H54 (cell line): ENCODE measurements around the gene SLAMF1.
"Not testable (repeated sequence)": the region's sequence is repeated elsewhere in the genome, so short reads cannot be mapped to it uniquely, and the experiment has no call there.

Source experiments
- DNase-seq: peaks from one replicate; pipeline ENCODE4 v3.0.0; 2011; ENCODE audit warnings: low spot score, mixed read lengths; ENCODE audit not compliant: insufficient read length
- FAIRE-seq: peaks from 3 replicates; lab custom pipeline; 2011; peaks lifted over from hg19 to GRCh38; lab: Jason Lieb, UNC
- POLR2A ChIP-seq: IDR thresholded peaks from 2 replicates; pipeline ENCODE4 v1.6.1; 2011; ENCODE audit warnings: low read depth, mild to moderate bottlenecking, low read length

SLAMF1 gene

DNA sequence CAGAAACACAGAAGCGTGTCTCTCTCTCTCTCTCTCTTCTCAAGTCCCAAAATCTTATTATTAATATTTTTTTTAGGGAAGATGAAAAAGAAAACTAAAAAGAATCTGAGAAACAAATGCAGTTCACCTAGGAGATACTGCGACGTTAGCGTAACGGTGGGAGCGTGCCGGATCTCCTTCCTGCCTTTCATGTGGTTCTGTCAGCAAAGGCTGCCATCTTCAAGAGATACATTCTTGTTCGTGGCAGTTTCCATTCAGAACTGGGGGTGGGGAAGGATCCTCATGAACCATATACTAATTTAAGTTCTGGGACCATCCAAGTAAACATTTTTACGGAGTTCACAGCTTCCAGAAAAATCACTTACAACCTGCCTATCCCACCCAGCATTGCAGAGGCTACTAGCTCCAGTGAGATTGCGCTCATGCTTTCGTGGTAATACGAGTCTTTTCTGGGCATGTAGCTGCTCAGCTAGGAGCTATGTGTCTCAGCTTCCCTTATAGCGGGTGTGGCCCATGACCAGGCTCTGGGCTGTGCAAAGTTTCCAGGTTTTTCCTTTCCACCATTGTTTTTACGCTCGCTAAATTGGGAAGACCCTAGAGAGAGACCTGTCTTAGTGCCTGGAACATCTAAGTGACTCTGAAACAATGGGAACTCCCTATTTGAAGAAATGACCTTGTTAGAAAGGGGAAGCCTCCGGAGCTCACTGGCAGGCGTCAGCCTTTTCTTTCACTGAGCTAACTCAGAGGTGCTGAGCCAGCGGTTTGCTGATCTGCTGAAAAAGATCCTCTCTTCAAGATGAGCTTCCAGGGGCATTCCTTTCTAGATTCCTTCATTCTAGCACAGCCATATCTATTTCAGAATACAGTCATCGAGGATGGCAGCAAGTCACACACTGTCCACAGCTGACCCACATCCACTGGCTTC lies 17.3 kb downstream of the SLAMF1 start:
- DNase-seq (no peak), FAIRE-seq (no peak)
- TF ChIP-seq POLR2A, result no peak

DNA sequence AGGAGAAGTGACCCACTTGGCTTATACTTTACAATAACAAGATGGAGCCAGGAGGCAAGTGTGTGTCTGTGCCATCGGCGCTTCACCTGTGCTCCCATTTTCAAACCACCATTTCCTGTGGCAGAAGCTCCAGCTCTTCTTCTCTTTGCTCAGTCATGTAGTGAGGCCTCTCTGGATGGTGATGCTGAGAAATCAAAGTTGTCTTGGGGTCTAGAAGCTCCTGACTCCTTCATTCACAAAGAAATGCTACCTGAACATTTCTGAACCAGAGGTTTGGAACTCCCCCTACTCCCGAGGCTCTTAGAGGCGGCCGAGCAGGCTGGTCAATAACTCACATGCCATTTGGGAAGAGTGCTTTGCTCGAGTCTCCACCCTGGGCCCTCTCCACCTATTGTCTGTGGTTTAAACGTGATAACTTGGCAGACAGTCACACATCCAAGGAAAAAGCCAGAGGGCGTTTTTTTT lies 18.0 kb downstream of the SLAMF1 start:
- FAIRE-seq (no peak), DNase-seq (no peak)
- TF ChIP-seq POLR2A, result no peak

DNA sequence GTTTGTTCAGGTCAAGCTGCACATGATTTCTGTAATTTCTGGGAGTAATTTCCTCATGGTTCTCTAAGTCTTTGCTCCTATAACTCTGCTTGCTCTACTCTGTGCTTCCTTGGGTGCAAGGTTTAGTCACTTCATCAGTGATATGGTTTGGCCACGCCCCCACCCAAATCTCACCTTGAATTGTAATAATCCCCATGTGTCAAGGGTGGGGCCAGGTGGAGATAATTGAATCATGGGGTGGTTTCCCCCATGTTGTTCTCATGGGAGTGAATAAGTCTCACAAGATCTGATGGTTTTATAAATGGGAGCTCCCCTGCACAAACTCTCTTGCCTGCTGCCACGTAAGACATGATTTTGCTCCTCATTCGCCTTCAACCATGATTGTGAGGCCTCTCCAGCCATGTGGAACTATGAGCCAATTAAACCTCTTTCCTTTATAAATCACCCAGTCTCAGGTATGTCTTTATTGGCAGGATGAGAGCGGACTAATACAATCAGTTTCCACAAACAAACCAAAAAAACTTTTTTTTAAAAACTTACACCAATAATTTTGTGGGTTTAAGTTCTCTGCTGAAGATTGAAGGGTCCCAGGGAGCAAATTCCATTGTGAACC lies 19.1 kb downstream of the SLAMF1 start:
- not testable (repeated sequence) for FAIRE-seq, DNase-seq

GRCh38 chr1:160626509-160627342 lies 20.1 kb downstream of the SLAMF1 start:
- no peak for TF ChIP-seq POLR2A
- no peak for DNase-seq
- no peak for FAIRE-seq

DNA sequence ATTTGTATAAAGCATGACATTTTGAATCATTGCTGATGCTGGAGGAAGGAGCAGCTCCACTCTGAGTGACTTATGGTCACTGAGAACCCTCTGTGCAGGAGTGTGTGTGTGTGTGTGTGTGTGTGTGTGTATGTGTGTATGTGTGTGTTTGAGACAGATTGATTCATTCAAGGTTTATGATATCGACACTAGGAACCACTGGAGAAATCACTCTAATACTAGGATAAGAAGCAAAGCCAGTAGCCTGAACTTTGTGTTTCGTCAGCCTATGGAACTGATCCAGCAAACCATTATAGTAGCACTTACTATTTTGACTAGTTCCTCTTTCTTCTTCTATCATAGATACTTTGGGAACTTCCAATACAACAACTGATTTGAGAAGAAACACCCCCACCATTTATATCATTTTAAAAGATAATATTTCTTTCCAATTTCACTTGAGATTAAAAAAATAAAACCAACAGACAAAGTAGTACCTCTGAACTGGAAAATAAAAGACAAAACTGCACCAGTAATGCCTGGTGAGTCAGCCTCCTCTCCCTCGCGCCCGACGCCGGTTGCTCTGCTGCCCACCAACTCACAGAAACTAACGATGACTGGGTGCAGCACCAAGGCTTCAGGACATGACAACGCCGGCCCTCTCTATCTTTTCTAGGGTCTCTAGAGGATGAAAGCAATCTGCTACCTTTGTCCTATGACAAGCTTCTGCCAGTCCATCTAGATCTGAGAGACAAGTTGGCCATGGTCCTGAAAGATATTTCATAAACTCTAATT lies 20.9 kb downstream of the SLAMF1 start:
- FAIRE-seq, result no peak
- DNase-seq, result no peak

GRCh38 chr1:160625321-160625720 lies 21.5 kb downstream of the SLAMF1 start:
- no peak for TF ChIP-seq POLR2A
- no peak for DNase-seq
- FAIRE-seq, result no peak

More for the DNA sequence above, 20.9 kb downstream of the SLAMF1 start:
- no peak for TF ChIP-seq POLR2A

GRCh38 chr1:160624464-160624863 lies 22.4 kb downstream of the SLAMF1 start:
- FAIRE-seq (no peak), DNase-seq (no peak)
- TF ChIP-seq POLR2A, result no peak

DNA sequence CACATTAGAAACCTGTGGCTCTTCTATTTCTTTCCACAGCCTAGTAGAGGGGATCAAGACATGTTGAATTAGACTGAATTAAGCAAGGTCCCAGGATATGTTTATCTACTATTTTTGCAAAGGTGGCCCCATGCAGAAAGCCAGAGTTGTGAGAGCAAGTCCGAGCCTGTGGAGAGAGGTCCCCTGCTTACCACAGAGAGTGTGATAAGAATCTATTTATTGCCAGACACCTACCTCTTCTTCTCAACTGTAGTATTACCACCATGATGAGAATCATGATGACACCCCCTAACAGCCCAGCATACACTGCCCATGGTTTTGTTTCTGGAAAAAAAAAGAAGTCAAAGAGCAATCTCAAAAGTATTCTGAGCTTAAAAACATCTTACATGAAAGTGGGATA lies 23.0 kb downstream of the SLAMF1 start:
- no peak for FAIRE-seq
- no peak for DNase-seq

GRCh38 chr1:160623227-160623633 lies 23.6 kb downstream of the SLAMF1 start:
- no peak for FAIRE-seq
- TF ChIP-seq POLR2A, result no peak
- no peak for DNase-seq

More for the DNA sequence above, 23.0 kb downstream of the SLAMF1 start:
- no peak for TF ChIP-seq POLR2A

GRCh38 chr1:160622501-160623226 lies 24.2 kb downstream of the SLAMF1 start:
- no peak for TF ChIP-seq POLR2A
- no peak for DNase-seq
- no peak for FAIRE-seq

DNA sequence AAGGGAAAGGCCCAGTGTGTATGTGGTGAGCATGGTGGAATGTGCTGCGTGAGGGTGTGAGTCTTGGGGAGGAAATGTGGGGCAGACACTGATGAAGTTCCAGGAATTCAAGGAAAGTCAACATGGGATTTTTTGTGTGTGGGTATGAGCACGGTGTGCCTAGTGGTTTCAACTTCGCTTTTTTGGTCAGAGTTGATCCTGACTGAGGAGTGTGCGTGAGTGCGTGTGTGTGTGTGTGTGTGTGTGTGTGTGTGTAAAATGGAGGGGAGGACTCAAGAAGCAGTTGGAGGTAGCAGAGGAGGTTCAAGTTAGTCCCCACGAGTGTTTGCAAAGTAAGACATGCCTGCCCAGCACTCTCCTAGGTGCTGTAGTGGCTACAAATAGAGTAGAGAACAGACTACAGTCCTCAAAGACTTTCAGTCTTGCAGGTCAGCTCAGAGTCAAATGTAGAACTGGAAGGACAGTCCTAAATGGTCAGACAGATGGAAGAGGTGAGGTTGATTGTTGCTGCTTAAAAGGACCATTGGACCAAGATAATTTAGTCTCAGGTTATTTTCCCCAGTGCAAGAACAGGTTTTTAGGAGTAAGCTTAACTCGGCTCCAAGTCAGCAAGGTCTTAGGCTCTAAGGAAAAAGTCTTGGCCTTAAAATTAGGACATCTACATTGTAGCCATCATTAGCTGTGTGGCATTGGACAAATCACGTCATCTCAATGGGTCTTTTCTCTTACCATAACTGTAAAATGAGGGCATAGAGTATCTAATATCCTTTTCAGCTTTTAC lies 25.0 kb downstream of the SLAMF1 start:
- no peak for TF ChIP-seq POLR2A
- DNase-seq (no peak), FAIRE-seq (no peak)

- TF ChIP-seq POLR2A, result no peak
- no peak for DNase-seq
- no peak for FAIRE-seq
Observed at GRCh38 chr1:160620942-160621632, 25.8 kb downstream of the SLAMF1 start.
